ENCODE measurements around the gene CIB4.
A peak's percentile ranks its signal among the peaks of the same experiment; 100 is the strongest.

Gene CIB4

GRCh38 chr2:26619521-26619951, 21.6 kb downstream of the CIB4 start:
- no peak for DNase-seq

- no peak for DNase-seq
These were observed 22.1 kb downstream of the CIB4 start for GRCh38 chr2:26619096-26619495.

GRCh38 chr2:26618611-26619010, 22.6 kb downstream of the CIB4 start:
- DNase-seq, result no peak

GRCh38 chr2:26617588-26618083, 23.5 kb downstream of the CIB4 start:
- no peak for DNase-seq

GRCh38 chr2:26616706-26617587, 24.2 kb downstream of the CIB4 start:
- DNase-seq, result no peak

- DNase-seq, result no peak
These were observed 25.1 kb downstream of the CIB4 start for GRCh38 chr2:26615860-26616705.

GRCh38 chr2:26615336-26615859, 25.8 kb downstream of the CIB4 start:
- DNase-seq, result no peak

GRCh38 chr2:26614216-26615138, 26.7 kb downstream of the CIB4 start:
- DNase-seq, result peak; percentile 81

GRCh38 chr2:26613241-26614215, 27.6 kb downstream of the CIB4 start:
- DNase-seq, result peak; percentile 56

GRCh38 chr2:26612522-26613240, 28.5 kb downstream of the CIB4 start:
- peak; percentile 45 for DNase-seq

GRCh38 chr2:26612034-26612433, 29.1 kb downstream of the CIB4 start:
- DNase-seq, result no peak

GRCh38 chr2:26610504-26611335, 30.4 kb downstream of the CIB4 start:
- no peak for DNase-seq

- DNase-seq, result no peak
These were observed 31.3 kb downstream of the CIB4 start for GRCh38 chr2:26609839-26610277.

- no peak for DNase-seq
These were observed 31.9 kb downstream of the CIB4 start for GRCh38 chr2:26609205-26609631.

GRCh38 chr2:26608557-26608956, 32.6 kb downstream of the CIB4 start:
- no peak for DNase-seq

- no peak for DNase-seq
These were observed 33.5 kb downstream of the CIB4 start for GRCh38 chr2:26607698-26608097.

GRCh38 chr2:26606847-26607190, 34.3 kb downstream of the CIB4 start:
- no peak for DNase-seq

GRCh38 chr2:26605999-26606846, 34.9 kb downstream of the CIB4 start:
- no peak for DNase-seq
